HCEC 1CT (cell line): Measurements from ENCODE around the gene PPP5C.
"Not testable (repeated sequence)": the region's sequence is repeated elsewhere in the genome, so short reads cannot be mapped to it uniquely, and the experiment has no call there.

Experiments
- DNase-seq: peaks from one replicate; pipeline ENCODE4 v3.0.0-alpha.2; 2017

Gene PPP5C

GRCh38 chr19:46387713-46388130 lies 40.8 kb downstream of the PPP5C start:
- DNase-seq, result no peak

- DNase-seq, result no peak
These were observed 41.6 kb downstream of the PPP5C start for GRCh38 chr19:46388311-46389095.

- DNase-seq, result no peak
These were observed 43.4 kb downstream of the PPP5C start for GRCh38 chr19:46390121-46390858.

GRCh38 chr19:46390866-46391265 lies 44.0 kb downstream of the PPP5C start:
- no peak for DNase-seq

GRCh38 chr19:46391296-46392251 lies 44.7 kb downstream of the PPP5C start:
- DNase-seq, result no peak

GRCh38 chr19:46392252-46392801 lies 45.4 kb downstream of the PPP5C start:
- DNase-seq, result peak; percentile 35

GRCh38 chr19:46392837-46393236 lies 46.0 kb downstream of the PPP5C start:
- DNase-seq, result no peak

- DNase-seq, result no peak
These were observed 46.8 kb downstream of the PPP5C start for GRCh38 chr19:46393456-46394401.

GRCh38 chr19:46394402-46394797 lies 47.5 kb downstream of the PPP5C start:
- no peak for DNase-seq

- not testable (repeated sequence) for DNase-seq
These were observed 51.1 kb downstream of the PPP5C start for GRCh38 chr19:46397801-46398479.

GRCh38 chr19:46402725-46403124 lies 55.8 kb downstream of the PPP5C start:
- no peak for DNase-seq

- peak; percentile 36 for DNase-seq
These were observed 57.3 kb downstream of the PPP5C start for GRCh38 chr19:46404055-46404752.

GRCh38 chr19:46404753-46405468 lies 58.0 kb downstream of the PPP5C start:
- no peak for DNase-seq

- DNase-seq, result no peak
These were observed 60.1 kb downstream of the PPP5C start for GRCh38 chr19:46406976-46407375.

GRCh38 chr19:46407856-46408663 lies 61.2 kb downstream of the PPP5C start:
- no peak for DNase-seq

GRCh38 chr19:46408664-46409039 lies 61.8 kb downstream of the PPP5C start:
- DNase-seq, result peak; percentile 39

- no peak for DNase-seq
These were observed 62.3 kb downstream of the PPP5C start for GRCh38 chr19:46409191-46409590.

- no peak for DNase-seq
These were observed 63.6 kb downstream of the PPP5C start for GRCh38 chr19:46410205-46411087.
